Colonic mucosa (tissue), 4 donors: ENCODE measurements around the gene FBP2. TPM values are rescaled to one million over a fixed set of nuclear protein-coding genes. Genes with fewer than 3 reads are reported as not detected.
"Not testable (repeated sequence)": the region's sequence is repeated elsewhere in the genome, so short reads cannot be mapped to it uniquely, and the experiment has no call there.

Experiments used
- DNase-seq: peaks from one replicate; pipeline ENCODE4 v3.0.0-alpha.2; 2020
- H3K27ac ChIP-seq: fragments of 200-600 bp; one replicate; pipeline ENCODE4 v1.8.0; 2021
- H3K27me3 ChIP-seq: fragments of 200-600 bp; one replicate; pipeline ENCODE4 v1.8.0; 2021
- H3K36me3 ChIP-seq: fragments of 200-600 bp; one replicate; pipeline ENCODE4 v1.8.0; 2021
- H3K4me1 ChIP-seq: fragments of 200-600 bp; one replicate; pipeline ENCODE4 v1.8.0; 2021; ENCODE audit warnings: mild to moderate bottlenecking
- H3K4me3 ChIP-seq: fragments of 200-600 bp; one replicate; pipeline ENCODE4 v1.8.0; 2021
- H3K9ac ChIP-seq, 2 donors: one replicate each; pipeline ENCODE4 v1.7.0; 2013; ENCODE audit warnings: control low read depth in 2 of 2, low read depth in 2 of 2, low read length in 2 of 2
- H3K9me3 ChIP-seq: fragments of 200-600 bp; one replicate; pipeline ENCODE4 v1.8.0; 2021
- CTCF ChIP-seq: fragments of 200-600 bp; IDR thresholded peaks from one replicate; pipeline ENCODE4 v1.8.0; 2022; ENCODE audit warnings: antibody characterized with exemption, mild to moderate bottlenecking
- intact Hi-C: fragments of 100-400 bp; cut with DNase I; formaldehyde crosslinking; loops from one replicate; pipeline ENCODE4 v1.14.1; 2022
- total RNA-seq, 2 donors: library from RNA; stranded (reverse); fragmentation: NEBNext Ultra II Directional in 1 of 2; extraction: Animal tissue kit (Norgen Biotek cat#: 25700) in 1 of 2; gene quantifications; one replicate each; pipeline ENCODE4 v1.2.1, GENCODE V29; 2021
- donor health status: healthy.
- donor health status: DM: no; HTN: no; CAD: no.
- donor health status: DM: no; HTN: no; CAD: no.

The FBP2 gene
- total RNA-seq, 2 donors from 2014 or later, result not detected

GRCh38 chr9:94576131-94576530, 17.5 kb downstream of the FBP2 start:
- DNase-seq, result no peak
- Histone ChIP-seq H3K4me3 (no peak overlapping the region), H3K4me1 (no peaks in the 10 kb centered on the region), H3K27me3 (no peaks in the 10 kb centered on the region), H3K9me3 (no peaks in the 10 kb centered on the region), H3K36me3 (no peaks in the 10 kb centered on the region), H3K27ac (no peak overlapping the region), H3K9ac (no peak overlapping the region)
- no peak for TF ChIP-seq CTCF
- intact Hi-C loops, result no loop called here

- no peak for DNase-seq
- Histone ChIP-seq H3K27me3 (no peaks in the 10 kb centered on the region), H3K4me1 (no peaks in the 10 kb centered on the region), H3K36me3 (no peaks in the 10 kb centered on the region), H3K27ac (no peak overlapping the region), H3K9ac (no peak overlapping the region), H3K4me3 (no peak overlapping the region), H3K9me3 (no peaks in the 10 kb centered on the region)
- intact Hi-C loops, result no loop called here
- TF ChIP-seq CTCF, result no peak
Measured at GRCh38 chr9:94568972-94569712, 24.5 kb downstream of the FBP2 start.

- Histone ChIP-seq H3K4me3 (no peak overlapping the region), H3K9me3 (no peaks in the 10 kb centered on the region), H3K4me1 (no peaks in the 10 kb centered on the region), H3K27ac (no peak overlapping the region), H3K27me3 (no peaks in the 10 kb centered on the region), H3K9ac (no peak overlapping the region), H3K36me3 (no peaks in the 10 kb centered on the region)
- TF ChIP-seq CTCF, result no peak
- intact Hi-C loops, result no loop called here
- no peak for DNase-seq
Measured at GRCh38 chr9:94568250-94568889, 25.3 kb downstream of the FBP2 start.

GRCh38 chr9:94567271-94567670, 26.4 kb downstream of the FBP2 start:
- no peak overlapping the region for H3K9ac ChIP-seq
- H3K27ac ChIP-seq, result no peak overlapping the region
- no peak overlapping the region for H3K4me3 ChIP-seq
- no peak for DNase-seq
- TF ChIP-seq CTCF, result no peak
- intact Hi-C loops, result no loop called here
- H3K4me1 ChIP-seq, result no peaks in the 10 kb centered on the region
- no peaks in the 10 kb centered on the region for H3K27me3 ChIP-seq
- H3K9me3 ChIP-seq, result no peaks in the 10 kb centered on the region
- no peaks in the 10 kb centered on the region for H3K36me3 ChIP-seq

GRCh38 chr9:94566550-94566949, 27.1 kb downstream of the FBP2 start:
- H3K9me3 ChIP-seq, result no peaks in the 10 kb centered on the region
- no peaks in the 10 kb centered on the region for H3K4me1 ChIP-seq
- H3K27me3 ChIP-seq, result no peaks in the 10 kb centered on the region
- no peak overlapping the region for H3K4me3 ChIP-seq
- intact Hi-C loops, result no loop called here
- DNase-seq, result no peak
- TF ChIP-seq CTCF, result no peak
- no peak overlapping the region for H3K9ac ChIP-seq
- no peak overlapping the region for H3K27ac ChIP-seq
- no peaks in the 10 kb centered on the region for H3K36me3 ChIP-seq

GRCh38 chr9:94564279-94564678, 29.3 kb downstream of the FBP2 start:
- H3K36me3 ChIP-seq, intact Hi-C loops, H3K27ac ChIP-seq, H3K4me3 ChIP-seq, DNase-seq, H3K9me3 ChIP-seq, H3K4me1 ChIP-seq, H3K9ac ChIP-seq, H3K27me3 ChIP-seq: not testable (repeated sequence)
